VCaP (cell line): ENCODE data around the gene SAMD14.

ENCODE experiments used
- H3K27ac ChIP-seq: fragments of 450-650 bp; 2 replicates; pipeline ENCODE4 v1.5.1; 2017
- CTCF ChIP-seq: fragments of 450-650 bp; conservative IDR thresholded peaks from 2 replicates; pipeline ENCODE4 v1.5.1; 2017; ENCODE audit warnings: mild to moderate bottlenecking, moderate library complexity

SAMD14 gene

GRCh38 chr17:50100480-50100883 is 29.5 kb downstream of the SAMD14 start:
- no peak for TF ChIP-seq CTCF
- no peak overlapping the region for H3K27ac ChIP-seq

- H3K27ac ChIP-seq, result no peak overlapping the region
- no peak for TF ChIP-seq CTCF
Measured at GRCh38 chr17:50099003-50099402, 31.0 kb downstream of the SAMD14 start.

GRCh38 chr17:50098583-50098982 is 31.4 kb downstream of the SAMD14 start:
- no peak overlapping the region for H3K27ac ChIP-seq
- no peak for TF ChIP-seq CTCF

- no peak for TF ChIP-seq CTCF
- no peak overlapping the region for H3K27ac ChIP-seq
Measured at GRCh38 chr17:50097926-50098325, 32.0 kb downstream of the SAMD14 start.

- no peak overlapping the region for H3K27ac ChIP-seq
- TF ChIP-seq CTCF, result no peak
Measured at GRCh38 chr17:50097455-50097854, 32.5 kb downstream of the SAMD14 start.

GRCh38 chr17:50096758-50097157 is 33.2 kb downstream of the SAMD14 start:
- H3K27ac ChIP-seq, result peak overlapping the region; percentile 80; the same call in 1 of the 2 replicates
- TF ChIP-seq CTCF, result no peak

GRCh38 chr17:50096092-50096491 is 33.9 kb downstream of the SAMD14 start:
- TF ChIP-seq CTCF, result no peak
- H3K27ac ChIP-seq, result peak overlapping the region; percentile 80; the same call in 1 of the 2 replicates

- peak overlapping the region; percentile 80 for H3K27ac ChIP-seq
- TF ChIP-seq CTCF, result no peak
Measured at GRCh38 chr17:50095626-50096037, 34.3 kb downstream of the SAMD14 start.
